HG03469 (cell line): ENCODE results near the gene SRSF1.
"Not testable (repeated sequence)": the region's sequence is repeated elsewhere in the genome, so short reads cannot be mapped to it uniquely, and the experiment has no call there.

Experiments used
- ATAC-seq: cut with Tn5 transposase; IDR thresholded peaks from one replicate; pipeline ENCODE4 v1.9.1; 2021; ENCODE audit warnings: mild to moderate bottlenecking, moderate library complexity, moderate number of reproducible peaks; ENCODE audit not compliant: unreplicated experiment

Gene SRSF1

GRCh38 chr17:58006924-58007780 lies at the start of gene SRSF1:
Gene SRSF1 (minus strand): TSS chr17:58007246. CDS start chr17:58007137, 109 bp downstream.
- peak; percentile 56 for ATAC-seq

GRCh38 chr17:58056476-58056875 lies 49.4 kb upstream of the SRSF1 start:
- no peak for ATAC-seq

- no peak for ATAC-seq
Measured at GRCh38 chr17:58054641-58055040, 47.6 kb upstream of the SRSF1 start.

- no peak for ATAC-seq
Measured at GRCh38 chr17:58052945-58053715, 46.1 kb upstream of the SRSF1 start.

- ATAC-seq: no peak
Measured at GRCh38 chr17:58052407-58052806, 45.4 kb upstream of the SRSF1 start.

- ATAC-seq: no peak
Measured at GRCh38 chr17:58051468-58051867, 44.4 kb upstream of the SRSF1 start.

- no peak for ATAC-seq
Measured at GRCh38 chr17:58050966-58051365, 43.9 kb upstream of the SRSF1 start.

- no peak for ATAC-seq
Measured at GRCh38 chr17:58049533-58049932, 42.5 kb upstream of the SRSF1 start.

GRCh38 chr17:58047376-58048150 lies 40.5 kb upstream of the SRSF1 start:
- ATAC-seq: no peak

- ATAC-seq: no peak
Measured at GRCh38 chr17:58046239-58047094, 39.4 kb upstream of the SRSF1 start.

GRCh38 chr17:58044256-58044655 lies 37.2 kb upstream of the SRSF1 start:
- ATAC-seq: not testable (repeated sequence)

- no peak for ATAC-seq
Measured at GRCh38 chr17:58043221-58044181, 36.5 kb upstream of the SRSF1 start.

GRCh38 chr17:58041161-58041560 lies 34.1 kb upstream of the SRSF1 start:
- ATAC-seq: no peak

GRCh38 chr17:58040386-58040785 lies 33.3 kb upstream of the SRSF1 start:
- no peak for ATAC-seq

GRCh38 chr17:58039975-58040374 lies 32.9 kb upstream of the SRSF1 start:
- no peak for ATAC-seq

- no peak for ATAC-seq
Measured at GRCh38 chr17:58032691-58033415, 25.8 kb upstream of the SRSF1 start.

- ATAC-seq: no peak
Measured at GRCh38 chr17:58028578-58028977, 21.5 kb upstream of the SRSF1 start.

GRCh38 chr17:58020401-58020800 lies 13.4 kb upstream of the SRSF1 start:
- ATAC-seq: no peak
